Neural progenitor cell (in vitro differentiated cells): ENCODE results near the gene TRAF4. TPM values are rescaled to one million over a fixed set of nuclear protein-coding genes. Genes with fewer than 3 reads are reported as not detected.

Experiments
- DNase-seq: peaks from one replicate; pipeline ENCODE4 v3.0.0-alpha.2; 2016; ENCODE audit warnings: low spot score
- H2AFZ ChIP-seq: fragments of 200-600 bp; sonication (generic); replicated peaks from 2 replicates; pipeline ENCODE4 v1.6.1; 2016; ENCODE audit warnings: antibody characterized with exemption
- H3F3A ChIP-seq: fragments of 200-600 bp; sonication (generic); 2 replicates; pipeline ENCODE4 v1.6.1; 2016; ENCODE audit warnings: antibody characterized with exemption, low read depth
- H3K27ac ChIP-seq: fragments of 200-600 bp; sonication (generic); 2 replicates; pipeline ENCODE4 v1.5.1; 2016; ENCODE audit warnings: mild to moderate bottlenecking
- H3K27me3 ChIP-seq: fragments of 200-600 bp; sonication (generic); 2 replicates; pipeline ENCODE4 v1.6.1; 2016; ENCODE audit warnings: mild to moderate bottlenecking, moderate library complexity
- H3K36me3 ChIP-seq: fragments of 200-600 bp; sonication (generic); 2 replicates; pipeline ENCODE4 v1.5.1; 2016
- H3K4me1 ChIP-seq: fragments of 200-600 bp; sonication (generic); 2 replicates; pipeline ENCODE4 v1.6.1; 2016; ENCODE audit warnings: mixed run types
- H3K4me2 ChIP-seq: fragments of 200-600 bp; sonication (generic); 2 replicates; pipeline ENCODE4 v1.6.1; 2016
- H3K4me3 ChIP-seq: fragments of 200-600 bp; sonication (generic); 2 replicates; pipeline ENCODE4 v1.5.1; 2016
- H3K79me2 ChIP-seq: fragments of 200-600 bp; sonication (generic); 2 replicates; pipeline ENCODE4 v1.6.1; 2016; ENCODE audit warnings: low read depth
- H3K9ac ChIP-seq: fragments of 200-600 bp; sonication (generic); 2 replicates; pipeline ENCODE4 v1.6.1; 2016
- H3K9me3 ChIP-seq: fragments of 200-600 bp; sonication (generic); 2 replicates; pipeline ENCODE4 v1.5.1; 2016; ENCODE audit warnings: low read depth
- H4K20me1 ChIP-seq: fragments of 200-600 bp; sonication (generic); 2 replicates; pipeline ENCODE4 v1.6.1; 2016; ENCODE audit warnings: low read depth
- H3K27ac Mint-ChIP-seq: 3 replicates; pipeline ENCODE4 v1.8.0; 2021; ENCODE audit warnings: mixed read lengths
- H3K27me3 Mint-ChIP-seq: 2 replicates; pipeline ENCODE4 v1.8.0; 2022; ENCODE audit warnings: low read depth, mild to moderate bottlenecking, inconsistent platforms, moderate library complexity, mixed read lengths; ENCODE audit not compliant: insufficient read depth
- H3K36me3 Mint-ChIP-seq: 3 replicates; pipeline ENCODE4 v1.8.0; 2021; ENCODE audit warnings: mixed read lengths
- H3K4me1 Mint-ChIP-seq: 3 replicates; pipeline ENCODE4 v1.8.0; 2021; ENCODE audit warnings: mixed read lengths
- H3K4me3 Mint-ChIP-seq: 3 replicates; pipeline ENCODE4 v1.8.0; 2021; ENCODE audit warnings: mild to moderate bottlenecking, moderate library complexity, mixed read lengths
- H3K9me3 Mint-ChIP-seq: 3 replicates; pipeline ENCODE4 v1.8.0; 2020; ENCODE audit warnings: mixed read lengths
- EZH2 ChIP-seq: fragments of 200-600 bp; sonication (generic); IDR thresholded peaks from 2 replicates; pipeline ENCODE4 v1.6.1; 2017; ENCODE audit warnings: antibody characterized with exemption, mild to moderate bottlenecking, moderate library complexity
- EZH2phosphoT487 ChIP-seq: fragments of 200-600 bp; sonication (generic); IDR thresholded peaks from 2 replicates; pipeline ENCODE4 v1.6.1; 2017; ENCODE audit warnings: antibody characterized with exemption
- total RNA-seq: library from RNA; depleted of rRNA; stranded (reverse); fragments of >200 nt; gene quantifications from 2 replicates; pipeline ENCODE4 v1.2.3, GENCODE V29; 2015; ENCODE audit warnings: low replicate concordance
- TF ChIP-seq, protein P1 (sequence below): fragments of 200-600 bp; sonication (generic); IDR thresholded peaks from 2 replicates; pipeline ENCODE4 v1.5.1; 2017; ENCODE audit warnings: antibody characterized with exemption, mild to moderate bottlenecking

The TRAF4 gene
- total RNA-seq, 1 donor from 2014 or later = 32.2 TPM

DNA sequence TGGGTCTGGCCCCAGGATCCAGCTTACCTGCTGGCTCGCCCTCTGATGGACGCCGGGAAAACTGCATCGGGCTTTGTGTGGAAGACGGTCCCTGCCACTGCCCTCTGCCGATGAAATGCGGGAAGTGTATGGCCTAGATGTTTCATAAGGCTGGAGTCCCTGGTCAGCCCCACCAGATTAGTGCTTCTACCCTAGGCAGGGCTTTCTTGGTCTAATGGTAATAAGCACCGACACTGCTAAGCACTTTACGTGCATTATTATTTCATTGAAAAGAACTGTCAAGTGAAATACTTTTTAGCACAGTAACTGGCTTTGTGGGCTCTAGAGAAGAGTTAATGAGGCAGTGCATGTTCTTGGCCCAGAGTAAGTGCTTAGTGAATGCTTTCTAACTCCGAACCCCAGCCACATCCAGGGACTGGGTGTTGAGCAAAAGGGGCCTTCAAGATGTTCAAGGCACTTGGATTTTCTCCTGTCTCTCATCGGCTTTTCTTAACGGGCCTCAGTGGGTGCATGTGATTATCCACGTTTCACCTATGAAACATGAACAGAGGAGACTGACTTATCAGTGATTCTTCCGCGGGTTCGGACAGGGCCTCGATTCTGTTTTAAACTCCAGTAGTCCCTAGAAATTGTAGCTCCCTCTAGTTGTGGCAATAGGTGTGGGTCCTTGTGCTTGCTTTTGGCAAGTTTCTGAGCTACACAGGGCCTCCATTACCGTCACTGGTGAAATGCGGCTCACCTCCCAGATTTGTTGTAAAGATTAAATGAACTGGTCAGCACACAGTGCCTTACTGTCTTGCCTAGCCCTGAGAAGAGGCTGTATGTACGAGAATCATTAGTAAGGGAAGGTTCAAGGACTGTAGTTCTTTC, 6.6 kb downstream of the TRAF4 start:
- H3K27ac Mint-ChIP-seq = peak overlapping the region; percentile 33
- Histone ChIP-seq H3K4me2 (no peak overlapping the region), H3K79me2 (peaks cover 41% of the 10 kb centered on the region), H4K20me1 (peaks cover 57% of the 10 kb centered on the region), H3K4me1 (peaks cover 16% of the 10 kb centered on the region), H3K27ac (no peak overlapping the region), H3F3A (peaks cover 73% of the 10 kb centered on the region), H2AFZ (no peak overlapping the region), H3K36me3 (peaks cover 7% of the 10 kb centered on the region), H3K9ac (no peak overlapping the region), H3K27me3 (no peaks in the 10 kb centered on the region), H3K4me3 (no peak overlapping the region), H3K9me3 (no peaks in the 10 kb centered on the region)
- H3K4me1 Mint-ChIP-seq = peaks cover 27% of the 10 kb centered on the region
- no peaks in the 10 kb centered on the region for H3K27me3 Mint-ChIP-seq
- H3K36me3 Mint-ChIP-seq = peaks cover 9% of the 10 kb centered on the region
- DNase-seq = peak; percentile 96
- no peaks in the 10 kb centered on the region for H3K9me3 Mint-ChIP-seq
- TF ChIP-seq EZH2phosphoT487 (no peak), EZH2 (no peak)
- TF ChIP-seq, protein P1, sequence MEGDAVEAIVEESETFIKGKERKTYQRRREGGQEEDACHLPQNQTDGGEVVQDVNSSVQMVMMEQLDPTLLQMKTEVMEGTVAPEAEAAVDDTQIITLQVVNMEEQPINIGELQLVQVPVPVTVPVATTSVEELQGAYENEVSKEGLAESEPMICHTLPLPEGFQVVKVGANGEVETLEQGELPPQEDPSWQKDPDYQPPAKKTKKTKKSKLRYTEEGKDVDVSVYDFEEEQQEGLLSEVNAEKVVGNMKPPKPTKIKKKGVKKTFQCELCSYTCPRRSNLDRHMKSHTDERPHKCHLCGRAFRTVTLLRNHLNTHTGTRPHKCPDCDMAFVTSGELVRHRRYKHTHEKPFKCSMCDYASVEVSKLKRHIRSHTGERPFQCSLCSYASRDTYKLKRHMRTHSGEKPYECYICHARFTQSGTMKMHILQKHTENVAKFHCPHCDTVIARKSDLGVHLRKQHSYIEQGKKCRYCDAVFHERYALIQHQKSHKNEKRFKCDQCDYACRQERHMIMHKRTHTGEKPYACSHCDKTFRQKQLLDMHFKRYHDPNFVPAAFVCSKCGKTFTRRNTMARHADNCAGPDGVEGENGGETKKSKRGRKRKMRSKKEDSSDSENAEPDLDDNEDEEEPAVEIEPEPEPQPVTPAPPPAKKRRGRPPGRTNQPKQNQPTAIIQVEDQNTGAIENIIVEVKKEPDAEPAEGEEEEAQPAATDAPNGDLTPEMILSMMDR = peak; percentile 99
- no peak overlapping the region for H3K4me3 Mint-ChIP-seq

GRCh38 chr17:28751600-28752366, 8.0 kb downstream of the TRAF4 start:
- Histone ChIP-seq H3K4me3 (no peak overlapping the region), H3K9me3 (no peaks in the 10 kb centered on the region), H4K20me1 (peaks cover 45% of the 10 kb centered on the region), H3K27ac (no peak overlapping the region), H3K79me2 (peaks cover 28% of the 10 kb centered on the region), H3K4me1 (peaks cover 3% of the 10 kb centered on the region), H3K4me2 (no peak overlapping the region), H3F3A (peaks cover 59% of the 10 kb centered on the region), H3K36me3 (peaks cover 7% of the 10 kb centered on the region), H3K27me3 (no peaks in the 10 kb centered on the region), H3K9ac (no peak overlapping the region), H2AFZ (no peak overlapping the region)
- H3K36me3 Mint-ChIP-seq = peaks cover 13% of the 10 kb centered on the region
- no peak overlapping the region for H3K4me3 Mint-ChIP-seq
- no peak for DNase-seq
- TF ChIP-seq, protein P1 = no peak
- no peak overlapping the region for H3K27ac Mint-ChIP-seq
- peaks cover 17% of the 10 kb centered on the region for H3K4me1 Mint-ChIP-seq
- H3K27me3 Mint-ChIP-seq = no peaks in the 10 kb centered on the region
- no peaks in the 10 kb centered on the region for H3K9me3 Mint-ChIP-seq

DNA sequence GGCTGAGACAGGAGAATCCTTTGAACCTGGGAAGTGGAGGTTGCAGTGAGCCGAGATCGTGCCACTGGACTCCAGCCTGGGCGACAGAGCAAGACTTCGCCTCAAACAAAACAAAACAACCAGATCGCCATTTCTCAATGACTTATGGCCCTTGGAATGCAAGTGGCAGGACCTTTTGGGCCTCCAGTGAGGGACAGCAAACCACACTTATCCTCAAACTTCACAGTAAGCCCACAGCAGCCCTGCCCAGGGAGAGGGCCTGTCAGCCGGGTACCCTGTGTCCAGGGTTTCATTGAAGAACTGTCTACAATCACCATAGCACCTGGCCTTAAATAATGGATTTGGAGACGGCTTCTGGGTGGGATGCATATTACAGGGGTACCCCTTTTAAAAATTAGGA, 11.7 kb downstream of the TRAF4 start:
- no peak overlapping the region for H3K4me2 ChIP-seq
- no peak for TF ChIP-seq EZH2
- TF ChIP-seq EZH2phosphoT487 = no peak

More for the DNA sequence above, 11.7 kb downstream of the TRAF4 start:
- peaks cover 30% of the 10 kb centered on the region for H3F3A ChIP-seq
- H3K9me3 Mint-ChIP-seq = no peaks in the 10 kb centered on the region
- H3K4me1 Mint-ChIP-seq = peaks cover 12% of the 10 kb centered on the region
- H3K79me2 ChIP-seq = peaks cover 25% of the 10 kb centered on the region
- H3K27me3 Mint-ChIP-seq = peaks cover 3% of the 10 kb centered on the region
- peaks cover 2% of the 10 kb centered on the region for H3K4me1 ChIP-seq
- peaks cover 35% of the 10 kb centered on the region for H4K20me1 ChIP-seq
- no peak overlapping the region for H2AFZ ChIP-seq
- no peak overlapping the region for H3K4me3 ChIP-seq
- no peak overlapping the region for H3K4me3 Mint-ChIP-seq
- no peak for DNase-seq
- no peak overlapping the region for H3K9ac ChIP-seq
- peaks cover 27% of the 10 kb centered on the region for H3K36me3 Mint-ChIP-seq
- H3K27me3 ChIP-seq = no peaks in the 10 kb centered on the region
- no peak overlapping the region for H3K27ac Mint-ChIP-seq
- peaks cover 5% of the 10 kb centered on the region for H3K36me3 ChIP-seq
- H3K27ac ChIP-seq = no peak overlapping the region
- no peaks in the 10 kb centered on the region for H3K9me3 ChIP-seq
